ENCODE results near the gene TERB2.
"Not testable (repeated sequence)": the region's sequence is repeated elsewhere in the genome, so short reads cannot be mapped to it uniquely, and the experiment has no call there.

Gene TERB2

GRCh38 chr15:44956388-44956787 is at the start of gene TERB2:
Gene TERB2, plus strand, starts transcription at chr15:44956687. Its CDS starts 32 bp downstream, at chr15:44956719.
- H3K9me3 Mint-ChIP-seq = no peaks in the 10 kb centered on the region
- no peaks in the 10 kb centered on the region for H3K4me1 Mint-ChIP-seq
- H3K27ac Mint-ChIP-seq = no peak within 1 kb of the TSS
- DNase-seq (ENCODE audit: low spot score in 2 of 2) = no peak
- no peaks in the 10 kb centered on the region for H3K36me3 Mint-ChIP-seq
- H3K4me3 Mint-ChIP-seq = no peak within 1 kb of the TSS
- no peak for ATAC-seq

- ATAC-seq (no peak), DNase-seq (ENCODE audit: low spot score in 2 of 2) (no peak)
- Mint-ChIP-seq H3K27ac (no peak overlapping the region), H3K4me1 (peaks cover 12% of the 10 kb centered on the region), H3K36me3 (no peaks in the 10 kb centered on the region), H3K4me3 (no peak overlapping the region), H3K9me3 (no peaks in the 10 kb centered on the region)
Observed at GRCh38 chr15:44909423-44909822, 47.1 kb upstream of the TERB2 start.

GRCh38 chr15:44910981-44911625 is 45.4 kb upstream of the TERB2 start:
- ATAC-seq (peak; percentile 92), DNase-seq (ENCODE audit: low spot score in 2 of 2) (no peak)
- H3K36me3 Mint-ChIP-seq = no peaks in the 10 kb centered on the region
- H3K4me3 Mint-ChIP-seq = no peak overlapping the region
- no peaks in the 10 kb centered on the region for H3K9me3 Mint-ChIP-seq
- H3K27ac Mint-ChIP-seq = no peak overlapping the region
- H3K4me1 Mint-ChIP-seq = peaks cover 7% of the 10 kb centered on the region

- ATAC-seq; H3K9me3 Mint-ChIP-seq; H3K4me3 Mint-ChIP-seq; H3K4me1 Mint-ChIP-seq; DNase-seq (ENCODE audit: low spot score in 2 of 2); H3K36me3 Mint-ChIP-seq; H3K27ac Mint-ChIP-seq: not testable (repeated sequence)
Observed at GRCh38 chr15:44912186-44912585, 44.3 kb upstream of the TERB2 start.

- not testable (repeated sequence) for H3K9me3 Mint-ChIP-seq; DNase-seq (ENCODE audit: low spot score in 2 of 2); H3K4me1 Mint-ChIP-seq
Observed at GRCh38 chr15:44912974-44913448, 43.5 kb upstream of the TERB2 start.

GRCh38 chr15:44918136-44918535 is 38.4 kb upstream of the TERB2 start:
- no peaks in the 10 kb centered on the region for H3K36me3 Mint-ChIP-seq
- no peaks in the 10 kb centered on the region for H3K4me1 Mint-ChIP-seq
- ATAC-seq = no peak
- no peaks in the 10 kb centered on the region for H3K9me3 Mint-ChIP-seq
- no peak overlapping the region for H3K27ac Mint-ChIP-seq
- H3K4me3 Mint-ChIP-seq = no peak overlapping the region
- DNase-seq (ENCODE audit: low spot score in 2 of 2) = no peak

More at GRCh38 chr15:44912974-44913448, 43.5 kb upstream of the TERB2 start:
- H3K27ac Mint-ChIP-seq, ATAC-seq, H3K4me3 Mint-ChIP-seq, H3K36me3 Mint-ChIP-seq: not testable (repeated sequence)

- H3K27ac Mint-ChIP-seq; H3K36me3 Mint-ChIP-seq; DNase-seq (ENCODE audit: low spot score in 2 of 2); H3K9me3 Mint-ChIP-seq; H3K4me1 Mint-ChIP-seq; H3K4me3 Mint-ChIP-seq; ATAC-seq: not testable (repeated sequence)
Observed at GRCh38 chr15:44928658-44929057, 27.8 kb upstream of the TERB2 start.

- ATAC-seq; H3K4me3 Mint-ChIP-seq; DNase-seq (ENCODE audit: low spot score in 2 of 2); H3K4me1 Mint-ChIP-seq; H3K27ac Mint-ChIP-seq; H3K36me3 Mint-ChIP-seq; H3K9me3 Mint-ChIP-seq: not testable (repeated sequence)
Observed at GRCh38 chr15:44930283-44930682, 26.2 kb upstream of the TERB2 start.

GRCh38 chr15:44958302-44958701 is 1.8 kb downstream of the TERB2 start:
- H3K36me3 Mint-ChIP-seq; H3K27ac Mint-ChIP-seq; H3K4me3 Mint-ChIP-seq; DNase-seq (ENCODE audit: low spot score in 2 of 2); H3K4me1 Mint-ChIP-seq; ATAC-seq; H3K9me3 Mint-ChIP-seq: not testable (repeated sequence)

GRCh38 chr15:44968475-44968874 is 12.0 kb downstream of the TERB2 start:
- Mint-ChIP-seq H3K4me1 (no peaks in the 10 kb centered on the region), H3K27ac (no peak overlapping the region), H3K4me3 (no peak overlapping the region), H3K36me3 (no peaks in the 10 kb centered on the region), H3K9me3 (no peaks in the 10 kb centered on the region)
- no peak for DNase-seq (ENCODE audit: low spot score in 2 of 2)
- no peak for ATAC-seq

- no peaks in the 10 kb centered on the region for H3K4me1 Mint-ChIP-seq
- no peaks in the 10 kb centered on the region for H3K36me3 Mint-ChIP-seq
- no peak overlapping the region for H3K27ac Mint-ChIP-seq
- H3K4me3 Mint-ChIP-seq = no peak overlapping the region
- H3K9me3 Mint-ChIP-seq = no peaks in the 10 kb centered on the region
- no peak for DNase-seq (ENCODE audit: low spot score in 2 of 2)
- ATAC-seq = no peak
Observed at GRCh38 chr15:44971036-44971435, 14.5 kb downstream of the TERB2 start.

GRCh38 chr15:44976183-44976582 is 19.7 kb downstream of the TERB2 start:
- H3K9me3 Mint-ChIP-seq; H3K27ac Mint-ChIP-seq; DNase-seq (ENCODE audit: low spot score in 2 of 2); H3K36me3 Mint-ChIP-seq; H3K4me3 Mint-ChIP-seq; ATAC-seq; H3K4me1 Mint-ChIP-seq: not testable (repeated sequence)

GRCh38 chr15:44977781-44978180 is 21.3 kb downstream of the TERB2 start:
- not testable (repeated sequence) for H3K4me3 Mint-ChIP-seq; ATAC-seq; H3K27ac Mint-ChIP-seq; H3K36me3 Mint-ChIP-seq; DNase-seq (ENCODE audit: low spot score in 2 of 2); H3K9me3 Mint-ChIP-seq; H3K4me1 Mint-ChIP-seq

GRCh38 chr15:44979617-44980339 is 23.3 kb downstream of the TERB2 start:
- not testable (repeated sequence) for DNase-seq (ENCODE audit: low spot score in 2 of 2); ATAC-seq; H3K36me3 Mint-ChIP-seq; H3K9me3 Mint-ChIP-seq; H3K27ac Mint-ChIP-seq; H3K4me3 Mint-ChIP-seq; H3K4me1 Mint-ChIP-seq

- H3K4me3 Mint-ChIP-seq; H3K36me3 Mint-ChIP-seq; H3K9me3 Mint-ChIP-seq; DNase-seq (ENCODE audit: low spot score in 2 of 2); H3K4me1 Mint-ChIP-seq; ATAC-seq; H3K27ac Mint-ChIP-seq: not testable (repeated sequence)
Observed at GRCh38 chr15:44984144-44984543, 27.7 kb downstream of the TERB2 start.
